Keratinocyte (primary cell): Measurements from ENCODE around the gene BORCS5. TPM values are rescaled to one million over a fixed set of nuclear protein-coding genes. Genes with fewer than 3 reads are reported as not detected.
A peak's percentile ranks its signal among the peaks of the same experiment; 100 is the strongest.

Source experiments
- DNase-seq: peaks from one replicate; pipeline ENCODE4 v3.0.0-alpha.2; 2011; ENCODE audit warnings: low read depth, missing footprints, low spot score
- FAIRE-seq: peaks from 2 replicates; lab custom pipeline; 2011; peaks lifted over from hg19 to GRCh38; lab: Jason Lieb, UNC
- H2AFZ ChIP-seq: 2 replicates; pipeline ENCODE4 v1.6.0; 2012; ENCODE audit warnings: low read length, control low read depth, inconsistent platforms; ENCODE audit not compliant: control insufficient read depth
- H3K27ac ChIP-seq: 2 replicates; pipeline ENCODE4 v1.5.1; 2011; ENCODE audit warnings: low read length; ENCODE audit not compliant: control insufficient read depth, insufficient read depth
- H3K27me3 ChIP-seq: 3 replicates; pipeline ENCODE4 v1.6.0; 2011; ENCODE audit warnings: low read length; ENCODE audit not compliant: control insufficient read depth, insufficient read depth; ENCODE audit errors: extremely low read depth
- H3K36me3 ChIP-seq, 2 experiments: 2 replicates in 1 of 2; 3 replicates in 1 of 2; pipeline ENCODE4 v1.5.1; 2011; ENCODE audit warnings: low read length in 2 of 2, mild to moderate bottlenecking in 1 of 2; ENCODE audit not compliant: control insufficient read depth in 2 of 2, insufficient read depth in 2 of 2; ENCODE audit errors: extremely low read depth in 1 of 2
- H3K4me1 ChIP-seq: 3 replicates; pipeline ENCODE4 v1.5.1; 2011; ENCODE audit warnings: low read length; ENCODE audit not compliant: control insufficient read depth, insufficient read depth; ENCODE audit errors: extremely low read depth
- H3K4me2 ChIP-seq: 3 replicates; pipeline ENCODE4 v1.6.0; 2011; ENCODE audit warnings: low read depth, low read length; ENCODE audit not compliant: control insufficient read depth, insufficient read depth; ENCODE audit errors: extremely low read depth
- H3K4me3 ChIP-seq, 3 experiments: fragments of 200-600 bp in 1 of 3; sonication (generic) in 1 of 3; 2 replicates in 2 of 3; 3 replicates in 1 of 3; pipeline ENCODE4 v1.5.1; 2011 to 2016; ENCODE audit warnings: low read length in 3 of 3, mild to moderate bottlenecking in 3 of 3, control low read depth in 2 of 3, inconsistent platforms in 1 of 3, low read depth in 1 of 3, mixed read lengths in 1 of 3, mixed run types in 1 of 3, moderate library complexity in 1 of 3; ENCODE audit not compliant: control insufficient read depth in 2 of 3, insufficient read depth in 2 of 3; ENCODE audit errors: extremely low read depth in 1 of 3
- H3K79me2 ChIP-seq: 2 replicates; pipeline ENCODE4 v1.6.0; 2012; ENCODE audit warnings: low read length; ENCODE audit not compliant: control insufficient read depth, insufficient read depth
- H3K9ac ChIP-seq: 3 replicates; pipeline ENCODE4 v1.6.0; 2011; ENCODE audit warnings: low read length; ENCODE audit not compliant: control insufficient read depth, insufficient read depth; ENCODE audit errors: extremely low read depth
- H3K9me1 ChIP-seq: 3 replicates; pipeline ENCODE4 v1.6.0; 2011; ENCODE audit warnings: low read length; ENCODE audit not compliant: control insufficient read depth, insufficient read depth; ENCODE audit errors: extremely low read depth
- H3K9me3 ChIP-seq: 2 replicates; pipeline ENCODE4 v1.5.1; 2012; ENCODE audit warnings: low read depth, low read length; ENCODE audit not compliant: control insufficient read depth
- H4K20me1 ChIP-seq: 3 replicates; pipeline ENCODE4 v1.6.0; 2011; ENCODE audit warnings: low read length; ENCODE audit not compliant: control insufficient read depth, insufficient read depth; ENCODE audit errors: extremely low read depth
- CTCF ChIP-seq, 3 experiments: IDR thresholded peaks in 1 of 3; conservative IDR thresholded peaks in 1 of 3; optimal IDR thresholded peaks in 1 of 3; 2 replicates in 2 of 3; 3 replicates in 1 of 3; pipeline versions ENCODE3 to v1.5.1; 2011; ENCODE audit warnings: low read length in 3 of 3, mild to moderate bottlenecking in 3 of 3, moderate library complexity in 2 of 3, control low read depth in 1 of 3, inconsistent platforms in 1 of 3; ENCODE audit not compliant: insufficient read depth in 2 of 3; ENCODE audit errors: extremely low read depth in 1 of 3
- EZH2 ChIP-seq: IDR thresholded peaks from one replicate; pipeline ENCODE4 v1.6.1; 2012; ENCODE audit warnings: inconsistent platforms, mild to moderate bottlenecking, low read length, moderate library complexity
- dilution Hi-C: fragments of 300-500 bp; cut with MboI; formaldehyde crosslinking; loops from one replicate; pipeline ENCODE4 v1.7.0; 2020; ENCODE audit warnings: low sequenced_read_pairs; ENCODE audit not compliant: extremely low pct_ligation_motif_present
- polyA plus RNA-seq, 5 experiments: library from polyadenylated mRNA; depleted of rRNA in 3 of 5; stranded (reverse) in 3 of 5; stranded (forward) in 1 of 5; unstranded in 1 of 5; fragments of >200 nt; gene quantifications; 1 replicate in 1 of 5; 2 replicates in 3 of 5; 3 replicates in 1 of 5; pipeline versions ENCODE4 v1.2.1 to v1.2.3, GENCODE V29; 2011 to 2012; ENCODE audit warnings: missing spikeins in 2 of 5, low read depth in 1 of 5, low replicate concordance in 1 of 5

Gene BORCS5
- polyA plus RNA-seq, 1 donor (not counting 4 experiments of a cell fraction or from before 2014, with no cell fraction given) = 5.4 TPM

GRCh38 chr12:12405882-12406281, 49.0 kb downstream of the BORCS5 start:
- no peaks in the 10 kb centered on the region for H3K4me1 ChIP-seq
- TF ChIP-seq EZH2 (no peak), CTCF (optimal IDR thresholded peaks at IDR 0.05 in 1 of 3, IDR thresholded peaks at IDR 0.05 in 1 of 3, conservative IDR thresholded peaks at IDR 0.05 in 1 of 3; ENCODE audit: extremely low read depth in 1 of 3, insufficient read depth in 2 of 3, low read length in 3 of 3) (no peak)
- H3K27me3 ChIP-seq = no peaks in the 10 kb centered on the region
- no peaks in the 10 kb centered on the region for H3K9me3 ChIP-seq
- peak; percentile 26 for FAIRE-seq
- no peak overlapping the region for H3K9ac ChIP-seq
- H4K20me1 ChIP-seq = no peaks in the 10 kb centered on the region
- peak overlapping the region; percentile 0 for H2AFZ ChIP-seq
- no peak overlapping the region for H3K27ac ChIP-seq
- no peak for DNase-seq
- H3K36me3 ChIP-seq = no peaks in the 10 kb centered on the region
- H3K4me3 ChIP-seq = no peak overlapping the region
- H3K79me2 ChIP-seq = no peaks in the 10 kb centered on the region
- dilution Hi-C loops = no loop called here
- H3K9me1 ChIP-seq = no peaks in the 10 kb centered on the region
- H3K4me2 ChIP-seq = no peak overlapping the region

GRCh38 chr12:12406762-12407161, 49.9 kb downstream of the BORCS5 start:
- FAIRE-seq (no peak), DNase-seq (no peak)
- H3K9me1 ChIP-seq = no peaks in the 10 kb centered on the region
- H4K20me1 ChIP-seq = no peaks in the 10 kb centered on the region
- TF ChIP-seq EZH2 (no peak), CTCF (optimal IDR thresholded peaks at IDR 0.05 in 1 of 3, IDR thresholded peaks at IDR 0.05 in 1 of 3, conservative IDR thresholded peaks at IDR 0.05 in 1 of 3; ENCODE audit: extremely low read depth in 1 of 3, insufficient read depth in 2 of 3, low read length in 3 of 3) (no peak)
- no peak overlapping the region for H3K9ac ChIP-seq
- dilution Hi-C loops = no loop called here
- no peak overlapping the region for H3K27ac ChIP-seq
- no peaks in the 10 kb centered on the region for H3K36me3 ChIP-seq
- H3K4me3 ChIP-seq = no peak overlapping the region
- no peak overlapping the region for H3K4me2 ChIP-seq
- H3K4me1 ChIP-seq = no peaks in the 10 kb centered on the region
- H3K27me3 ChIP-seq = no peaks in the 10 kb centered on the region
- no peak overlapping the region for H2AFZ ChIP-seq
- H3K9me3 ChIP-seq = no peaks in the 10 kb centered on the region
- no peaks in the 10 kb centered on the region for H3K79me2 ChIP-seq
